ENCODE measurements around the gene WFIKKN1.

The WFIKKN1 gene

GRCh38 chr16:629185-629832, 1.5 kb upstream of the WFIKKN1 start:
- Histone ChIP-seq H3K9me2 (ENCODE audit: low read depth, low read length) (no peaks in the 10 kb centered on the region), H3K27ac (ENCODE audit: low read depth, low read length, poor library complexity, severe bottlenecking) (no peak overlapping the region), H3K27me3 (ENCODE audit: insufficient read depth, low read length) (no peaks in the 10 kb centered on the region; the same call in 1 of the 2 replicates), H3K9ac (ENCODE audit: low read length) (no peak overlapping the region), H3K4me3 (ENCODE audit: low read depth, low read length, poor library complexity, severe bottlenecking) (no peak overlapping the region), H4K20me1 (ENCODE audit: insufficient read depth, low read length) (no peaks in the 10 kb centered on the region), H3K9me3 (ENCODE audit: low read length) (no peaks in the 10 kb centered on the region), H3K4me1 (ENCODE audit: insufficient read depth, low read length, severe bottlenecking) (no peaks in the 10 kb centered on the region), H3K4me2 (ENCODE audit: low read length) (no peak overlapping the region), H2AFZ (ENCODE audit: low read length) (no peak overlapping the region), H3K79me2 (ENCODE audit: insufficient read depth, low read length) (no peaks in the 10 kb centered on the region), H3F3A (ENCODE audit: insufficient read depth, low read length) (no peaks in the 10 kb centered on the region), H3K36me3 (ENCODE audit: insufficient read depth, low read length) (no peaks in the 10 kb centered on the region)
- TF ChIP-seq CTCF (IDR thresholded peaks at IDR 0.05; ENCODE audit: low read length) (no peak), EZH2 (IDR thresholded peaks at IDR 0.05; ENCODE audit: borderline replicate concordance, low read length) (no peak)

GRCh38 chr16:629833-630248, 944 bp upstream of the WFIKKN1 start:
- H3K4me1 ChIP-seq (ENCODE audit: insufficient read depth, low read length, severe bottlenecking), result no peaks in the 10 kb centered on the region
- no peak overlapping the region for H3K4me3 ChIP-seq (ENCODE audit: low read depth, low read length, poor library complexity, severe bottlenecking)
- no peak overlapping the region for H3K9ac ChIP-seq (ENCODE audit: low read length)
- no peak for TF ChIP-seq CTCF (IDR thresholded peaks at IDR 0.05; ENCODE audit: low read length)
- no peak for TF ChIP-seq EZH2 (IDR thresholded peaks at IDR 0.05; ENCODE audit: borderline replicate concordance, low read length)
- no peaks in the 10 kb centered on the region for H4K20me1 ChIP-seq (ENCODE audit: insufficient read depth, low read length)
- H3F3A ChIP-seq (ENCODE audit: insufficient read depth, low read length), result no peaks in the 10 kb centered on the region
- no peaks in the 10 kb centered on the region for H3K9me3 ChIP-seq (ENCODE audit: low read length)
- no peaks in the 10 kb centered on the region for H3K9me2 ChIP-seq (ENCODE audit: low read depth, low read length)
- no peak overlapping the region for H3K27ac ChIP-seq (ENCODE audit: low read depth, low read length, poor library complexity, severe bottlenecking)
- H3K79me2 ChIP-seq (ENCODE audit: insufficient read depth, low read length), result no peaks in the 10 kb centered on the region
- no peak overlapping the region for H3K4me2 ChIP-seq (ENCODE audit: low read length)
- H3K27me3 ChIP-seq (ENCODE audit: insufficient read depth, low read length), result no peaks in the 10 kb centered on the region; the same call in 1 of the 2 replicates
- H2AFZ ChIP-seq (ENCODE audit: low read length), result no peak overlapping the region
- no peaks in the 10 kb centered on the region for H3K36me3 ChIP-seq (ENCODE audit: insufficient read depth, low read length)

GRCh38 chr16:630249-630814, 453 bp upstream of the WFIKKN1 start:
- H3K27me3 ChIP-seq (ENCODE audit: insufficient read depth, low read length), result no peaks in the 10 kb centered on the region; the same call in 1 of the 2 replicates
- no peak overlapping the region for H3K27ac ChIP-seq (ENCODE audit: low read depth, low read length, poor library complexity, severe bottlenecking)
- H4K20me1 ChIP-seq (ENCODE audit: insufficient read depth, low read length), result no peaks in the 10 kb centered on the region
- no peak overlapping the region for H3K4me3 ChIP-seq (ENCODE audit: low read depth, low read length, poor library complexity, severe bottlenecking)
- no peaks in the 10 kb centered on the region for H3K36me3 ChIP-seq (ENCODE audit: insufficient read depth, low read length)
- no peaks in the 10 kb centered on the region for H3K9me3 ChIP-seq (ENCODE audit: low read length)
- H3K4me1 ChIP-seq (ENCODE audit: insufficient read depth, low read length, severe bottlenecking), result peaks cover 2% of the 10 kb centered on the region
- no peaks in the 10 kb centered on the region for H3F3A ChIP-seq (ENCODE audit: insufficient read depth, low read length)
- H2AFZ ChIP-seq (ENCODE audit: low read length), result no peak overlapping the region
- H3K9ac ChIP-seq (ENCODE audit: low read length), result no peak overlapping the region
- no peaks in the 10 kb centered on the region for H3K79me2 ChIP-seq (ENCODE audit: insufficient read depth, low read length)
- no peaks in the 10 kb centered on the region for H3K9me2 ChIP-seq (ENCODE audit: low read depth, low read length)
- no peak for TF ChIP-seq CTCF (IDR thresholded peaks at IDR 0.05; ENCODE audit: low read length)
- H3K4me2 ChIP-seq (ENCODE audit: low read length), result no peak overlapping the region
